Heart right ventricle (tissue), 16 donors: Measurements from ENCODE around the gene FAM78B. TPM values are rescaled to one million over a fixed set of nuclear protein-coding genes. Genes with fewer than 3 reads are reported as not detected.

ENCODE experiments used
- ATAC-seq, 8 donors: fragments of 200-7000 bp; cut with Tn5 transposase; one replicate each; pipeline ENCODE4 v1.9.1; 2020; ENCODE audit warnings: mild to moderate bottlenecking in 8 of 8, moderate library complexity in 8 of 8, moderate number of reproducible peaks in 1 of 8
- DNase-seq, 2 donors: peaks; one replicate each; pipeline ENCODE4 v3.0.0-alpha.2; 2020
- H3K27ac ChIP-seq, 10 donors: fragments of 200-600 bp; sonication (generic) in 2 of 10; one replicate each; pipeline versions ENCODE4 v1.5.0 to v1.8.0; 2020 to 2022; ENCODE audit warnings: mild to moderate bottlenecking in 3 of 10
- H3K27me3 ChIP-seq, 7 donors: fragments of 200-600 bp; one replicate each; pipeline ENCODE4 v1.8.0; 2021 to 2022; ENCODE audit warnings: mild to moderate bottlenecking in 2 of 7
- H3K36me3 ChIP-seq, 9 donors: fragments of 200-600 bp; sonication (generic) in 1 of 9; one replicate each; pipeline versions ENCODE4 v1.5.0 to v1.8.0; 2020 to 2022; ENCODE audit warnings: mild to moderate bottlenecking in 2 of 9
- H3K4me1 ChIP-seq, 9 donors: fragments of 200-600 bp; sonication (generic) in 1 of 9; one replicate each; pipeline versions ENCODE4 v1.5.0 to v1.8.0; 2020 to 2022; ENCODE audit warnings: mild to moderate bottlenecking in 4 of 9
- H3K4me3 ChIP-seq, 10 donors: fragments of 200-600 bp; sonication (generic) in 2 of 10; one replicate each; pipeline versions ENCODE4 v1.5.0 to v1.8.0; 2020 to 2022; ENCODE audit warnings: mild to moderate bottlenecking in 7 of 10, moderate library complexity in 2 of 10
- H3K9me3 ChIP-seq, 11 donors: fragments of 200-600 bp in 10 of 11; sonication (generic) in 2 of 11; one replicate each; pipeline versions ENCODE4 v1.5.0 to v1.8.0; 2013 to 2022; ENCODE audit warnings: mild to moderate bottlenecking in 2 of 11, control low read depth in 1 of 11, moderate library complexity in 1 of 11
- WGBS, 2 donors: extraction: QIAGEN DNeasy Blood & Tissue Kit; methylation state at CpG; one replicate each; pipeline ENCODE4 v1.1.7; 2013; ENCODE audit warnings: inconsistent platforms in 1 of 2; 5-methylcytosine and 5-hydroxymethylcytosine counted together
- intact Hi-C, 10 donors: fragments of 100-400 bp; cut with DNase I; formaldehyde crosslinking; loops; one replicate each; pipeline versions ENCODE4 v1.11.1 to v1.14.2; 2022
- polyA plus RNA-seq, 2 donors: library from polyadenylated mRNA; stranded (reverse); fragments of 200-250 nt; gene quantifications; one replicate each; pipeline ENCODE4 v1.2.3, GENCODE V29; 2013
- total RNA-seq, 10 donors: library from RNA; stranded (reverse); fragmentation: NEBNext Ultra II Directional in 3 of 10; extraction: Animal tissue kit (Norgen Biotek cat#: 25700) in 3 of 10; gene quantifications; one replicate each; pipeline versions ENCODE4 v1.2.1 to v1.2.4, GENCODE V29; 2021 to 2023
- TF ChIP-seq, protein P1 (sequence below), 9 donors: fragments of 200-600 bp; sonication (generic) in 2 of 9; IDR thresholded peaks; one replicate each; pipeline versions ENCODE4 v1.5.0 to v1.8.0; 2021 to 2022; ENCODE audit warnings: antibody characterized with exemption in 9 of 9, mild to moderate bottlenecking in 5 of 9, moderate library complexity in 1 of 9
- donor health status: Arrhythmogenic right ventricular cardiomyopathy.
- donor health status: ischemic (EF 13 %, LVEDD 7.1; RV severe dilation, severe dysfunction).
- donor health status: healthy with polysubstance abuse.
- donor health status: DM: no; HTN: yes; CAD: no.
- donor health status: DM: no; HTN: no; CAD: no.
- donor health status: ischemic (EF 25% LVEDD 6.9; RV normal size, moderate dysfunction).
- donor health status: ischemic (EF 25% LVEDD 5.7; RV mildly dilated, moderate dysfunction).
- donor health status: healthy.
- donor health status: DM: yes; HTN: yes; CAD: no.
- donor health status: Ischemic cardiomyopathy.
- donor health status: ischemic (EF 35%, LVEDD 5.7; RV mildly dilated, moderate dysfunction).
- donor health status: nonischemic (EF 11% LVEDD 7.7; RV severe dilation, severe dysfunction).
- donor health status: DM: yes; HTN: yes; CAD: no.
- donor health status: PGD.
- donor health status: ischemic (EF 29% LVEDD 5.4; RV normal size, mild dysfunction).
- donor health status: nonischemic (EF 23%, LVEDD 6.1; RV moderate dilation, normal function).

FAM78B gene
- total and polyA plus RNA-seq, 12 donors, result 1.4 to 5.4 (median 2.4) TPM

DNA sequence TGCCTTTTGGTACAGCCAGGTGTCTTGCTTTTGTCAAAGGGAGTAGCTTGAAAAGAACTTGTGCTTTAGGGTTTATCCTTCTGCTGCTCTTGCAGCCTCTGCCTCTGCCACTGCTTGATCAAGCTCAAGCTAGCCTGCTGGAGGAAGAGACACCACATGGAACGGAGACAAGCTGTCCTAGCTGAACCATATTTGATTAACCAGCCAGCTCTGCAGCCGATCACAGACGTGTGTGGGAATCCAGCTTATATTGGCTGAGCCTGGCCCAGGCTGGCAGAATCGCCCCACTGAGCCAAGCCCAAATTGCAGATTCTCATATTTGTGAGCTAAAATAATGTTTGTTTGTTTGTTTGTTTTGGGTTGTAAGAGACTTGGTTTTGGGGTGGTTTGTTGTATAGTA lies 18.7 kb upstream of the FAM78B start:
- no peak for DNase-seq
- Histone ChIP-seq H3K27ac (no peak overlapping the region), H3K4me3 (no peak overlapping the region), H3K36me3 (no peaks in the 10 kb centered on the region), H3K4me1 (no peaks in the 10 kb centered on the region), H3K27me3 (peaks cover 0 to 18% (median 0%) of the 10 kb centered on the region in 7 donors), H3K9me3 (no peaks in the 10 kb centered on the region)
- intact Hi-C loops, result no loop called here
- TF ChIP-seq, protein P1, sequence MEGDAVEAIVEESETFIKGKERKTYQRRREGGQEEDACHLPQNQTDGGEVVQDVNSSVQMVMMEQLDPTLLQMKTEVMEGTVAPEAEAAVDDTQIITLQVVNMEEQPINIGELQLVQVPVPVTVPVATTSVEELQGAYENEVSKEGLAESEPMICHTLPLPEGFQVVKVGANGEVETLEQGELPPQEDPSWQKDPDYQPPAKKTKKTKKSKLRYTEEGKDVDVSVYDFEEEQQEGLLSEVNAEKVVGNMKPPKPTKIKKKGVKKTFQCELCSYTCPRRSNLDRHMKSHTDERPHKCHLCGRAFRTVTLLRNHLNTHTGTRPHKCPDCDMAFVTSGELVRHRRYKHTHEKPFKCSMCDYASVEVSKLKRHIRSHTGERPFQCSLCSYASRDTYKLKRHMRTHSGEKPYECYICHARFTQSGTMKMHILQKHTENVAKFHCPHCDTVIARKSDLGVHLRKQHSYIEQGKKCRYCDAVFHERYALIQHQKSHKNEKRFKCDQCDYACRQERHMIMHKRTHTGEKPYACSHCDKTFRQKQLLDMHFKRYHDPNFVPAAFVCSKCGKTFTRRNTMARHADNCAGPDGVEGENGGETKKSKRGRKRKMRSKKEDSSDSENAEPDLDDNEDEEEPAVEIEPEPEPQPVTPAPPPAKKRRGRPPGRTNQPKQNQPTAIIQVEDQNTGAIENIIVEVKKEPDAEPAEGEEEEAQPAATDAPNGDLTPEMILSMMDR (IDR thresholded peaks at IDR 0.05), result no peak
- ATAC-seq, result no peak
- WGBS, 2 donors, result 79 to 81% methylated on average over 4 of the region's 4 CpGs

DNA sequence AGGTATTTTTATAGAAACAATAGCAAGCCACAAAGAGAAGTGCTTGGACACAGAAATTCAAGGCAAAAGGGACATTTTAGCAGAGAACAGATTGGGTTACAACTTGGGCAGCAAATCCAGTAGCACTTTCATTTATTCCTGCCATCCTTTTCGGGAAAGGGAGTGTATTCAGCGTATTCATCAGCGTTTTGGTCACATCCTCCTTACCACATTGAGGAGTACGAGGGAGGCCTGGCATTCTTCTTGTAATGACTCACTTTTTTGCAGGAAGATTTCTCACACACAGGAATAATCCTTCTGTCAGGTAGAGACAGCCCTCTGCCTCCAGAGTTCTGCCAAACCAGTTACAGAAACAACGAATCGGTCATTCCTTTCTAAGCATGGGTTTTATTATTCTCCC lies 18.1 kb upstream of the FAM78B start:
- intact Hi-C loops, result no loop called here
- Histone ChIP-seq H3K9me3 (no peaks in the 10 kb centered on the region), H3K4me3 (no peak overlapping the region), H3K27me3 (peaks cover 0 to 18% (median 0%) of the 10 kb centered on the region in 7 donors), H3K36me3 (no peaks in the 10 kb centered on the region), H3K27ac (no peak overlapping the region), H3K4me1 (no peaks in the 10 kb centered on the region)
- no peak for DNase-seq
- ATAC-seq, result no peak
- TF ChIP-seq, protein P1 (IDR thresholded peaks at IDR 0.05), result no peak
- WGBS, 2 donors, result 64 to 74% methylated on average over 6 of the region's 6 CpGs

DNA sequence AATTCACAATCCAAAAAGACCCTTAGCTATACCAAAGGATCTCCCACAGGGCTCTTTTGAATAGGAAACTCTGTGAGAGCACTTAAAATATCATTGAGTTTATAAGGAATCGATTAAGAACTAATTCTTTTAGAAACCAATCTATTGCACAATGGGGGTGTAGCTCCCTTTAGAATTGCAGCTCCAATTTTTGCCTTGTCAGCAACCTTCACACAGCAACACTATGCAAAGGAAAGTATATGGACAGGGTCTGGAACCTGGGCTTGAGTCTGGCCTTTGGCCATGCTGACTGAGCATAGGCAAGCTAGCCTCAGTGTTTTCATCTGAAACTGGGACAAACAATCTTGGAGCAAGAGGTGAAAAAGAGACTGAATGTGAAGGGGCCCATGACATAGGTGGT lies 17.2 kb upstream of the FAM78B start:
- Histone ChIP-seq H3K36me3 (no peaks in the 10 kb centered on the region), H3K4me1 (no peaks in the 10 kb centered on the region), H3K4me3 (no peak overlapping the region), H3K9me3 (no peaks in the 10 kb centered on the region), H3K27ac (no peak overlapping the region), H3K27me3 (peaks cover 0 to 18% (median 0%) of the 10 kb centered on the region in 7 donors)
- intact Hi-C loops, result no loop called here
- no peak for ATAC-seq
- no peak for DNase-seq
- WGBS, 2 donors, result 55 to 64% methylated on average over 1 of the region's 1 CpG
- TF ChIP-seq, protein P1 (IDR thresholded peaks at IDR 0.05), result no peak

DNA sequence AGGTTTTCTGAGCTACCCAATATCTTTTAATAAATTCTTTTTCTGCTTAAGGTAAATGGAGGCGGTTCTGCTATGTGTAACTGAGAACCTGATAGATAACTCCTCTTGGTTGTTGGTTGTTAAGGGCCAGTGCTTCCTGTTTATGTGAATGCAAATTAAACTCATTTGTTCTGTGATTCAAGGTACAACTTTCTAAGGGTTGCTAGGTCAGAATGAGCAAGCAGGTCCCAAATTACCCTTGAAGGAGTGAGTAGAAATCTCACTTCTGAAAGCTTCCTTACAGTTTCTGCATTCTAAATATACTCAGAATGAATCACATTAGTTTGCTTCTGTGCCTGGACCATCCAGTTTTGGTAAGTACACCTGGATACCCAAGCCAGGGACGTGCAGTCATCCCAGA lies 15.5 kb upstream of the FAM78B start:
- no peak for DNase-seq
- Histone ChIP-seq H3K27me3 (peaks cover 0 to 19% (median 3%) of the 10 kb centered on the region in 7 donors), H3K4me1 (no peaks in the 10 kb centered on the region), H3K9me3 (no peaks in the 10 kb centered on the region), H3K36me3 (no peaks in the 10 kb centered on the region), H3K27ac (no peak overlapping the region), H3K4me3 (no peak overlapping the region)
- intact Hi-C loops, result no loop called here
- 54 to 63% methylated on average over 2 of the region's 2 CpGs for WGBS, 2 donors
- ATAC-seq, result no peak
- TF ChIP-seq, protein P1 (IDR thresholded peaks at IDR 0.05), result no peak
